ENCODE results near the gene STRN.

- TF ChIP-seq, protein P1, sequence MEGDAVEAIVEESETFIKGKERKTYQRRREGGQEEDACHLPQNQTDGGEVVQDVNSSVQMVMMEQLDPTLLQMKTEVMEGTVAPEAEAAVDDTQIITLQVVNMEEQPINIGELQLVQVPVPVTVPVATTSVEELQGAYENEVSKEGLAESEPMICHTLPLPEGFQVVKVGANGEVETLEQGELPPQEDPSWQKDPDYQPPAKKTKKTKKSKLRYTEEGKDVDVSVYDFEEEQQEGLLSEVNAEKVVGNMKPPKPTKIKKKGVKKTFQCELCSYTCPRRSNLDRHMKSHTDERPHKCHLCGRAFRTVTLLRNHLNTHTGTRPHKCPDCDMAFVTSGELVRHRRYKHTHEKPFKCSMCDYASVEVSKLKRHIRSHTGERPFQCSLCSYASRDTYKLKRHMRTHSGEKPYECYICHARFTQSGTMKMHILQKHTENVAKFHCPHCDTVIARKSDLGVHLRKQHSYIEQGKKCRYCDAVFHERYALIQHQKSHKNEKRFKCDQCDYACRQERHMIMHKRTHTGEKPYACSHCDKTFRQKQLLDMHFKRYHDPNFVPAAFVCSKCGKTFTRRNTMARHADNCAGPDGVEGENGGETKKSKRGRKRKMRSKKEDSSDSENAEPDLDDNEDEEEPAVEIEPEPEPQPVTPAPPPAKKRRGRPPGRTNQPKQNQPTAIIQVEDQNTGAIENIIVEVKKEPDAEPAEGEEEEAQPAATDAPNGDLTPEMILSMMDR (IDR thresholded peaks at IDR 0.05): no peak
- TF ChIP-seq POLR2A (IDR thresholded peaks at IDR 0.05): no peak
Measured at GRCh38 chr2:36975306-36975705, 9.0 kb upstream of the STRN start.

Data from breast epithelium (tissue), 3 donors.